ENCODE results near the gene SUPT4H1. TPM values are rescaled to one million over a fixed set of nuclear protein-coding genes. Genes with fewer than 3 reads are reported as not detected.

The SUPT4H1 gene
- total and polyA plus RNA-seq, 10 donors, result 37.8 to 106 (median 66.6) TPM

GRCh38 chr17:58320570-58321323 lies 31.3 kb downstream of the SUPT4H1 start:
- TF ChIP-seq CTCF (IDR thresholded peaks at IDR 0.05 in 8 of 11, conservative IDR thresholded peaks at IDR 0.05 in 3 of 11) (no peak), POLR2AphosphoS5 (IDR thresholded peaks at IDR 0.05) (no peak), POLR2A (IDR thresholded peaks at IDR 0.05) (no peak)
- intact Hi-C loops (cut with DNase I; ENCODE audit: low total_unique reads), result no loop called here
- no peaks in the 10 kb centered on the region for H3K9me3 ChIP-seq
- H3K27ac ChIP-seq, result no peak overlapping the region
- peak; percentile 14 for DNase-seq
- H3K27me3 ChIP-seq (replicated peaks in 1 of 7), result peaks cover 0 to 19% (median 5%) of the 10 kb centered on the region in 7 donors
- no peak overlapping the region for H3K4me3 ChIP-seq
- H3K36me3 ChIP-seq, result peaks cover 0 to 29% (median 0%) of the 10 kb centered on the region in 6 donors
- WGBS, 5 donors, result 90 to 95% (median 93%) methylated on average over 9 of the region's 9 CpGs
- peaks cover 0 to 49% (median 29%) of the 10 kb centered on the region in 6 donors for H3K4me1 ChIP-seq

GRCh38 chr17:58320163-58320558 lies 31.8 kb downstream of the SUPT4H1 start:
- H3K4me1 ChIP-seq, result peaks cover 0 to 43% (median 23%) of the 10 kb centered on the region in 6 donors
- peaks cover 0 to 13% (median 5%) of the 10 kb centered on the region in 7 donors for H3K27me3 ChIP-seq (replicated peaks in 1 of 7)
- H3K27ac ChIP-seq, result no peak overlapping the region
- WGBS, 5 donors, result 92 to 95% (median 94%) methylated on average over 6 to 7 of the region's 7 CpGs
- H3K4me3 ChIP-seq, result no peak overlapping the region
- no peak for TF ChIP-seq CTCF (IDR thresholded peaks at IDR 0.05 in 8 of 11, conservative IDR thresholded peaks at IDR 0.05 in 3 of 11)
- TF ChIP-seq POLR2A (IDR thresholded peaks at IDR 0.05), result no peak
- no peak for TF ChIP-seq POLR2AphosphoS5 (IDR thresholded peaks at IDR 0.05)
- peaks cover 0 to 29% (median 0%) of the 10 kb centered on the region in 6 donors for H3K36me3 ChIP-seq
- no peaks in the 10 kb centered on the region for H3K9me3 ChIP-seq
- intact Hi-C loops (cut with DNase I; ENCODE audit: low total_unique reads), result no loop called here
- no peak for DNase-seq

GRCh38 chr17:58319173-58320162 lies 32.5 kb downstream of the SUPT4H1 start:
- no peak overlapping the region for H3K27ac ChIP-seq
- DNase-seq, result peak; percentile 69
- TF ChIP-seq POLR2AphosphoS5 (IDR thresholded peaks at IDR 0.05) (no peak), CTCF (IDR thresholded peaks at IDR 0.05 in 8 of 11, conservative IDR thresholded peaks at IDR 0.05 in 3 of 11) (no peak), POLR2A (IDR thresholded peaks at IDR 0.05) (no peak)
- peaks cover 0 to 36% (median 16%) of the 10 kb centered on the region in 6 donors for H3K4me1 ChIP-seq
- intact Hi-C loops (cut with DNase I; ENCODE audit: low total_unique reads), result loop anchor here (10.0 kb wide), 1 partner anchor 95 kb away; the partner anchor contains the start of gene RNF43
- H3K36me3 ChIP-seq, result peaks cover 0 to 29% (median 0%) of the 10 kb centered on the region in 6 donors
- 86 to 92% (median 88%) methylated on average over 22 to 25 of the region's 25 CpGs for WGBS, 5 donors
- no peak overlapping the region for H3K4me3 ChIP-seq
- no peaks in the 10 kb centered on the region for H3K9me3 ChIP-seq
- peaks cover 0 to 6% (median 4%) of the 10 kb centered on the region in 7 donors for H3K27me3 ChIP-seq (replicated peaks in 1 of 7)

Measured in spleen (tissue), 11 donors.